Activated CD8-positive, alpha-beta memory T cell treated with anti-CD3 and anti-CD28 coated beads for 48 hours (primary cell): ENCODE measurements around the gene ADCY5.

Experiments
- DNase-seq, 3 experiments: peaks; one replicate each; pipeline ENCODE4 v3.0.0-alpha.2; 2020; ENCODE audit warnings: low read depth in 2 of 3, low spot score in 2 of 3

The ADCY5 gene

DNA sequence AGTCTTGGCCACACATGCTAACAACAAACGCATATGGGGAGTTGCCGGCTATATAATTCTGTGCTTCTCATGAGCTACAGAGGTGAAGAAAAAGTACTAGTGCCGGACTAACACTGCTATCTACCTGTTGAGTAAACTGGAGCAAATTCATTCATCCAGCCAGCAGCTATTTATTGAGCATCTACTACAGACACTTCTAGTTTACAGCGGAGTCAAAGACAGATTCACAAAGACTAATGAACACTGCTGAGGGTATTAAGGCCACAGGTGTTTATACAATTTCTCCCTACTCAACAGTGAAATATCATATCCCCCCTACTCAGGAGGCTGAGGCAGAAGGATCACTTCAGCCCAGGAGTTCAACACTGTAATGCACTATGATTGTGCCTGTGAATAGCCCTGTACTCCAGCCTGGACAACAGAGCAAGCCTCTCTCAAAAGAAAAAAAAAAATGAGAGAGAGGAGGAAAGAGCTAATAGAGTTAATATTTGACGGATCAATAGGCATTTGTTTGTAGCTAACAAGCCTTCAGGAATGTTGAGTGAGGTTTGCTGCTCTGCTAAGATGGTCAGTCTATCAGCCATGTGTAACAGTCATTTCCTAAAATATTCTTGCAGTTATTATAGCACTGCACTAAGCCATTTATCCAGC lies 17.8 kb downstream of the ADCY5 start:
- no peak for DNase-seq

DNA sequence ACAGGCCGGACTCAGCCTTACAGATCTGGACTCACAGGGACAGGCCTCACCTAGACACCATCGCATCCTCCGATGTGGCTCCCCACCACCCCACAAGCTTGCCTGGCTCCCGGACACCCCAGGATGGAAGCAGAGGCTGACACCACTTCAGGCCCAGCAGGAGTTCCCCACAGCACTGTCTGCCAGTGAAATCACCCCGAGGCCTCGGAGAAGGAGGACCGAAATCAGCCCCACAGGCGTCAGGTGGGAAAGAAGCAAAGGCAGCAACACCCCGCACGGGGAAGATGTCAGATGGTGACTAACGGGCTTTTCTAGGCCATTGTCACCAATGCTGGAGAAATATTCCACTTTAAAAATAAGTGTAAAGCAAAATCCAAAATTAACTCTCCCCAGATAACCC lies 18.6 kb downstream of the ADCY5 start:
- no peak for DNase-seq

DNA sequence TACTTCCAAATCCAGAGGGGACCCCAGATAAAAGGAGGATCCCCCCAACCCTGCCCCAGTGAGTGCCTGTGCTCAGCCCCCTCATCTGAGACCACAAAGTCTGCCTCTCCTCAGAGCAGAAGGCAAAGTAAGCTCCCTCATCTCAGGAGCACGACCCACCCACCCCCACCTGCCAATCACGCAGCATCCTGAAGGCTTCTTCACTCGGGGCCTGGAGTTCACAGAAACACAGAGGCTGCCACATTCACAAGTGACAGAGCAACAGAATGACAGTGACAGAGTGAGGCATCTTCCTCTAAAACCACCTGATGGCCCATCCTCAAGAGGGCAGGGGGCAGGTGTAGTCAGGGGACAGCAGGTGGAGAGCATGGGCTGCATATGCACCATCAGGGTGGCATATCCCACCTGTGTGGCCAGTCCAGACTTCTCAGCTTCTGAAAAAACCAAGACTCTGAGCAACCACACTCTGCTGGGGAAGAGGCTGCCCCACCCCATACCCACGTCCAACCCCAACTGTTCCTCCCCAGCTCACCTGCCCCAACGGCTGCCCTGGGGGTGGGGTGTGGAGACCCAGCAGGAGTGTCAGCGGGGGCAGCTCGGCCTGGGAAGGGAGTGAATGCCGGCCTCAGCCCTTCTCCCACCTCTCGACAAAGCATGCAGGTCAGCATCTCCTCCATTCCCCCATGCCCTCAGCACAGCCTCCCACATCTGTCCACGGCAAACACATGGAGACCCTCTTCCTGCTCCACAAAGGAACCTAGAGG lies 19.3 kb downstream of the ADCY5 start:
- DNase-seq = no peak

DNA sequence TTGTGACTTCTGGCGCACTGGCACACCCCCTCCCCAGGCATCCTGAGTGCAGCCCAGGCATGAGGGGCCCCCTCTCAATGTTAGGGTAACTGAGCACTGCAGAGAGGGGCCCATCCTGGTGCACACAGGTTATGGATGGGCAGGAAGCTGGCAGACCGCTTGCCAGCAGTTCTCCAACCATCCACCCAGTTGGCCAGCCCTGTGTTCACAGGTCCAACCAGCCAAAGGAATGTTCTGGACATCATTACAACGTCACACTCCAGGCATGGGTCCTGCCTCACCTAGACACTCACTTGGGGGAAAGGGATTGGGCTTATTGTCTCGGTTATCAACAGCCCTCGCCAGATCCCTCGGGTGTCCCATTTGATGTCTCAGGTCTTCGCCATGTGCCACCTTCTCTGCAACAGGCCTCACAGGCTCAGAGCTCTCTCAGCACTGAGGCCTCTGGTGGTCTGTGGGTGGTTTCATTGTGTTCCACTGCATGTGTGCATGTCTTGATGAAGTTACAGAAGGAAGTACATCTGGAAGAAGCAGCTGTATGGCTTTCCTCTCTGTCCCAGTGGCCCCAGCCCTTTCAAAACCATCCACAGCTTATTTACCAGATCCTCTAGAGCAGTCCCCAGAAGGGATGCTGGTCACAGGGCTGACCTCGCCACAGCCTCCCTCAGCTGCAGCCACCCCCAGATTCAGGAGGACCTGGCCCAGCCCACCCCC lies 23.7 kb downstream of the ADCY5 start:
- DNase-seq = no peak

DNA sequence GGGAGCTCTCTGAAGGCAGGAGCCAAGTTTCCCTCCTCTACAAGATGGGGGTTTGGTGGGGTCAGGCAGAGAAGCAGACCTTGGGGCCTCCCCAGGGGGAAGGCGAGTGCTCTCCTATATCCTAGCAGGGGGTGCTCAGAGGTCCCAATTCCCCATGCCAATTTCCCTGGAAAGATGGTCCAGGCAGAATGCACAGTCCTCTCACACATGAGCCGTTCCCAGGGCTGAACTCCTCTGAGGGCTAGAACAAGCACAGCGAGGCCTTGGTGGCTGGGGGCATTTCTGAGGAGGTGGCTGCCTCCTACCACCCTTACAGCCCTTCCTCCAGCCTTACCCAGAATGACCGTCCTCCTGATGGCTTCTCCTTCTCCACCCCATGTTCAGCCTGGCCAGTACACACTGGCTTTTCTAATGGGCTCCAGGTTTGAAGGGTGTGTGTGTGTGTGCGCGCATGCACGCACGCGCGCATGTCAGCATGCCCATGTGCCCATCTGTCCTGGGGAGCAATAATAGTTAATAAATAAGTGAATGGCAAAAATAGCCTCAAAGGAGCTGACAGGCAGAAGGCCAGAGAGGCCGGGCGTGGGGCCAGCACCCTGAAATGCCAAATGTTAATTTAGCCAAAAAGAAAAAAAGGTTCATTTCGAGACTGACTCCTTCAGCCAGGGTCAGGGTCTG lies 24.4 kb downstream of the ADCY5 start:
- no peak for DNase-seq

GRCh38 chr3:123423806-123424205 lies 25.1 kb downstream of the ADCY5 start:
- DNase-seq = no peak

GRCh38 chr3:123423031-123423430 lies 25.9 kb downstream of the ADCY5 start:
- no peak for DNase-seq

- no peak for DNase-seq
These were observed 26.4 kb downstream of the ADCY5 start for GRCh38 chr3:123422457-123422856.

DNA sequence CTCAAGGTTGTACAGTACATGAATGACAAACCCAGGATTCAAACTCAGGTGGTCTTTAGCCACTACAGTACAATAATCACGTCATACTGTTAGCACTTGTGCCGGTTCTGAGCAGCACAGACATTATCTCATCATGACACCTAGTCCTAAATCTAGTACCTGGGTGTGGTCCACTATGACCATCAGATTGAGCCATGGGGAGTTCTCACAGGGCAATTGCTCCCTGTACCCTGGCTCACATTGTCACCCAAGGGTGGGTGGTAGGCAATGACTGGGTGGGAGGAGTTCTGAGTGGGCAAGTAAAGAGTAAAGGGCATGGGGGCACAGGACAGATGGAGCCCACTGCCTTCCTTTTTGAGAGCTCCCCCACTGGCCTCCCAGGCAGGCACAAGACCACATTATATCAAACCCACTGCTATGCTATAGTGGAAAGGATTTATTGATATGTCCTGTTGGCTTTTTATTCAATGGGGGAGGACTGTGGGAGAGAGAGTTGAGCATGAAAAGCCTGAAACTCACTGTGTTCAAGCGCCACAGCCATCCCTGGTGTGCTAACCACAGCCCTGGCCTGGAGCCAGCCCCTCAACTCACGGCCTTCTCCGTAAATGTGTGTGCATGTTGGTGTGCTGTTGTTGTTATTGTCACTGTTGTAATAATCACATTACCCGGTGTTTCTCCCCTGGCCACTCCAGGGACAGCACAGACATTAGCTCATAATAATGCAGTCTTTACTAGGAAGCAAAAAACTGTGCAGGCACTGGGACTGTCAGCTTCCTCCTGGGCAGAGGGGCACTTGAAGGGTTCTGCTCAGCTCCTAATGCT lies 27.3 kb downstream of the ADCY5 start:
- no peak for DNase-seq

- no peak for DNase-seq
These were observed 28.4 kb downstream of the ADCY5 start for GRCh38 chr3:123420416-123420968.

GRCh38 chr3:123419850-123420297 lies 29.0 kb downstream of the ADCY5 start:
- DNase-seq = no peak

- DNase-seq = no peak
These were observed 29.6 kb downstream of the ADCY5 start for GRCh38 chr3:123419181-123419849.

DNA sequence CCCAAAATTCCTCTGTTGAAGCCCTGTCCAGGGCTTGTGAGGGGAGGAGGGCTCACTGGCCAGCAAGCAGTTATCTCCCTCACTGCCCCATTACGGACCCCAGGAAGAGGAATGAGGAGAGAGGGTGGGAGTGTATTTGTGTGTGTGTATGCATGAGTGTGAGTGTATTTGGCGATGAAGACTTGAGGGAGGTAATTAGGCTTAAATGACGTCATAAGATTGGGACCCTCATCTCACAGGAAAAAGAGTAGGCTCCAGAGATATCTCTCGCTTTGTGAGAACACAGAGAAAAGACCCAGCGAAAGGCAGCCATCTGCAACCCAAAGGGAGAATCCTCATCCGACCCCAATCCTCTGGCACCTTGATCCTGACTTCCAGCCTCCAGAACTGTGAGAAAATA lies 32.2 kb downstream of the ADCY5 start:
- no peak for DNase-seq

DNA sequence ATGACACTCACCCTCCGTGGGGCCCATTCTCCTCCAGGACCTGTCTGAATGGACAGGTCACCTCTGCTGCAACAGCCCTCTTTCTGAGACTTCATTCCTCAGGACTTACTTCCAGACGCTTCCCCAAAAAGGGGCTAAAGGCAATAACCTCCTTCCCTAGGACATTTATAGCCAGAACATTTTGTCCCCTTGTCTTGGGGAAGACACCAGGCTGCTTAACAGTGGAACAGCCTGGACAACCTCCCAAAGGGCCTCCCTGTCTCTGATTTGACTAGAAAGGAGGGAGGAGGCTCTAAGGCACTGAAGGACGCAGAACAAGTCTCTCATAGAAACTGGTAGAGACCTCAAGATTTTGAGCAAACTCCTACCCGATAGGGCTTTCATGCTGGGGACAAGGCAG lies 32.7 kb downstream of the ADCY5 start:
- DNase-seq = no peak

GRCh38 chr3:123414973-123415775 lies 33.7 kb downstream of the ADCY5 start:
- no peak for DNase-seq

DNA sequence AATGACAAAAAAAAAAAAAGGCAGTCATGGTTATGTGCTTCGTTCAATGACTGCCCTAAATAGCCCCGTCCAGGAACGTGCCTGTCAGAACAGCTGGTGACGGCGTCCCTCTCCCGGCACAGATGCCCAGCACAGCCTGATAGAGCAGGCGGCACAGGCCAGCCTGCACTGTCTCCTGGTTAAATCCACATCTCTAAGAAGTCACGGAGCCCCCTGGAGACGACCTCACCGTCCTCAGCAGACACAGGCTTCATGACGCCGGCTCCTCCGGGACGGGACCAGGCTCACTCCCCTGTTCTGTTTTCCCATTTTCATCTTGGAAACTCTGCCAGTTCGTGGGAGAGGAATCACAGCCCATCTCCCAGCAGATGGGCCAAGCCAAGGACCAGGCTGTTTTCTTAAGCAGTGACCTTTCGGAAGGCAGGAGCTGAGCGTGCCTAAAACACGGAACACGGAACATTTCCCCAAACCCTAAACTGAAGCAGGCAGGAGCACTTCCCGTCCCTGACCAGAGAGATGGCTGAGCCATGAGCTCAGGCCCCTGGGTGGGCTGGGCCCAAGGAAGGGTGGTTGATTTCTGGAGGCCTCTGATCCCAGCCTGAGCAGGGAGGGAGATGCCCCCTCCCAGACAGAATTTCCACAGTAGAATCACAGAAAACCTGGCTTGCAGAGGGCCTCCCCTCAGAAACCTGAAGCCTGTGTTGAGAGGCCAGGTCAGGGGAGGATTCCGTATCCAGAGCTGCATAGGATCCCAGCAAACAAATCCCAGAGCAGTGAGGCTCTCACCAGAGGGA lies 35.9 kb downstream of the ADCY5 start:
- no peak for DNase-seq

DNA sequence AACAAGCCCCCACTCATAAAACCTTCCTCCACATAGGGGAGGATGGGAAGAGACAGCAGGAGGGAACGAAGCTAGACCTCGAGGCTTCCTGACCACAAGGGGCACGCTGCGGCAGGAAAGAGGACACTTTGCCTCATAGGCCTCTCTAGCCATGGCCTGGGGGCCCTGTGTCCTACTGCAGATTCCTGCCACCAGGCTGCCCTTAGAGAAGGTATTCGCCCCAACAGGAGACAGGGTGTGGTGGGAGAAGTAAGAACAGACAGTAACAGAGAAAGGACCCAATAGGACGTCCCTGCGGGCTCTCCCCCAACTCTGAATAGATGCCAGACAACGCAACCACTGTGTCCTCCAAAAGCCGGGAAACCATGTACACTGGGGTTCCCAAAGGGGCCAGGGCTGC lies 36.8 kb downstream of the ADCY5 start:
- DNase-seq = no peak

DNA sequence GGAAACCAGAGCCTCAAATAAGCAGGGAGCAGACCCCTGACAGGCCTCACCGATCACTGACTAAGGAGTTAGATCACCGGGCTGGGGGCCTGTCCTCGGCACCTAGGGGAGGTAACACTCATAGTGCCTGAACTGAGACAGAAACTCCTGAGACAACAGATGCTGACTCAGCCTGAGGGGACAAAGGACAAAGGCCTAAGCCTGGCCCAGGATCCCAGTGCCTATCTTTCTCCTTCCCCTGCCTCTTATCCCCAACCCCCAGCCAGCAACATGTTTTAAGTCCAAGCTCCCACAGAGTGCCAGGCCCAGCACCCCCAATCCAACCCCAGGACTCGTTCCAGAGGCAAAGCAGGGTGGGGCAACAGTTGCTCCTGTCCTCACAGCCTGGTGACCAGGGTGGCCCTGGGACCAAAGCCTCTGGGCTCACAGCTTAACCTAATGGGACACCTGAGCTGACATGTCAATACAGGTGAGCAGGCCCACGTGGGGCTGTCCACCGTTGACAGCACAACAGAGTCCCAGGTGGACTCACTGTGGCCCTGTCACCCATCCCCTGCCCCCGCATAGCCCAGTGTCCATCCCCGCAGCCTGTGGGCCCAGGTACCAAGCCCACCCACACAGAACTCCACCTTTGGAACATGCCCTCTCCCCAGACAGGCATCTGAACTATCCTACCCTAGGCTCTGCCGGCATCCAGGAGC lies 37.4 kb downstream of the ADCY5 start:
- DNase-seq = no peak
